ENCODE results near the gene SENP2.
"Not testable (repeated sequence)": the region's sequence is repeated elsewhere in the genome, so short reads cannot be mapped to it uniquely, and the experiment has no call there.

The SENP2 gene

DNA sequence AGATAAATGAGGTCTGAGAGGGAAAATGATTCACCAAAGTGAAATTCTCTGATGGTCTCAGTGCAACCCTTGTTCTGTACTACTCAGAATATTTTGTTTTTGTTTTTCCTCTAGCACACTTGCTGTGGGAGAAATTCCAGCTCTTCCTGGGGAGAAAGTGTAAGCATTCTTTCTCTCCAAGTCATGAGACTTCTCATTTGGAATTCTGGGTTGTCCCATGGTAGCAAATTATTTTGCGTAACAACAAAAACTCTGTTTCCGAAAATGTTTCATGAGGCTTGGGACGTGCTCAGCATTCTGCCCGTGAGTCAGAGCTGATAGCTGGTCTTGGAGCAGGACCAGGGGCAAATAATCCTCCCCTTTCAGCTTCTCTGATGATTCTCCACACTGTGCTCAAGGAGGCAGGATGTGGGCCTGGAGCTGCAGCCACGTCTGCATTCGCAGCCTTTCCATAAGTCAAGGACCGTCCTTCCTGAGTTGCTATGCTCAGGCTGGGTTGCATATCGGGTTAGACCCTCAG lies 70.3 kb downstream of the SENP2 start:
- H3K4me3 ChIP-seq (ENCODE audit: low read depth, low read length): no peak overlapping the region
- TF ChIP-seq, protein P1, sequence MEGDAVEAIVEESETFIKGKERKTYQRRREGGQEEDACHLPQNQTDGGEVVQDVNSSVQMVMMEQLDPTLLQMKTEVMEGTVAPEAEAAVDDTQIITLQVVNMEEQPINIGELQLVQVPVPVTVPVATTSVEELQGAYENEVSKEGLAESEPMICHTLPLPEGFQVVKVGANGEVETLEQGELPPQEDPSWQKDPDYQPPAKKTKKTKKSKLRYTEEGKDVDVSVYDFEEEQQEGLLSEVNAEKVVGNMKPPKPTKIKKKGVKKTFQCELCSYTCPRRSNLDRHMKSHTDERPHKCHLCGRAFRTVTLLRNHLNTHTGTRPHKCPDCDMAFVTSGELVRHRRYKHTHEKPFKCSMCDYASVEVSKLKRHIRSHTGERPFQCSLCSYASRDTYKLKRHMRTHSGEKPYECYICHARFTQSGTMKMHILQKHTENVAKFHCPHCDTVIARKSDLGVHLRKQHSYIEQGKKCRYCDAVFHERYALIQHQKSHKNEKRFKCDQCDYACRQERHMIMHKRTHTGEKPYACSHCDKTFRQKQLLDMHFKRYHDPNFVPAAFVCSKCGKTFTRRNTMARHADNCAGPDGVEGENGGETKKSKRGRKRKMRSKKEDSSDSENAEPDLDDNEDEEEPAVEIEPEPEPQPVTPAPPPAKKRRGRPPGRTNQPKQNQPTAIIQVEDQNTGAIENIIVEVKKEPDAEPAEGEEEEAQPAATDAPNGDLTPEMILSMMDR (IDR thresholded peaks at IDR 0.05; ENCODE audit: low read depth, low read length): no peak

DNA sequence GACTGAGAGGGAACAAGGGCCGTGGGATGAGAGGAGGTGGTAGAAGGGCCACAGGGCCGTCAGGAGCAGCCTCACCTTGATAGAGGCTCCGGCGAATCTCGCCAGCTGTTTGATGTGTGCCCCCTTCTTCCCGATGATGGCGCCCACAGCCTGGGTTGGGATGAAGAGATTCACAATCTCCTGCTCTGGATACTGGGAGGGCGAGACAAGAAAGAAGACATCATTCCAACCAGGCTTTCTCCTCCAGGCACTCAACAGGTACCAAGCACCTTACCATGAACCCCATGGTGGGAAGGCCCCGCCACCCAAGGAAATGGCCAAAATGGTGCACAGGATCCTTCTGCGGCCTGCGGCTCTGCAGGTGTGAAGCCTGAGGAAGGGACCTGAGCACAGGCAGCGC lies 71.1 kb downstream of the SENP2 start:
- TF ChIP-seq, protein P1 (IDR thresholded peaks at IDR 0.05; ENCODE audit: low read depth, low read length): no peak
- H3K4me3 ChIP-seq (ENCODE audit: low read depth, low read length): no peak overlapping the region

DNA sequence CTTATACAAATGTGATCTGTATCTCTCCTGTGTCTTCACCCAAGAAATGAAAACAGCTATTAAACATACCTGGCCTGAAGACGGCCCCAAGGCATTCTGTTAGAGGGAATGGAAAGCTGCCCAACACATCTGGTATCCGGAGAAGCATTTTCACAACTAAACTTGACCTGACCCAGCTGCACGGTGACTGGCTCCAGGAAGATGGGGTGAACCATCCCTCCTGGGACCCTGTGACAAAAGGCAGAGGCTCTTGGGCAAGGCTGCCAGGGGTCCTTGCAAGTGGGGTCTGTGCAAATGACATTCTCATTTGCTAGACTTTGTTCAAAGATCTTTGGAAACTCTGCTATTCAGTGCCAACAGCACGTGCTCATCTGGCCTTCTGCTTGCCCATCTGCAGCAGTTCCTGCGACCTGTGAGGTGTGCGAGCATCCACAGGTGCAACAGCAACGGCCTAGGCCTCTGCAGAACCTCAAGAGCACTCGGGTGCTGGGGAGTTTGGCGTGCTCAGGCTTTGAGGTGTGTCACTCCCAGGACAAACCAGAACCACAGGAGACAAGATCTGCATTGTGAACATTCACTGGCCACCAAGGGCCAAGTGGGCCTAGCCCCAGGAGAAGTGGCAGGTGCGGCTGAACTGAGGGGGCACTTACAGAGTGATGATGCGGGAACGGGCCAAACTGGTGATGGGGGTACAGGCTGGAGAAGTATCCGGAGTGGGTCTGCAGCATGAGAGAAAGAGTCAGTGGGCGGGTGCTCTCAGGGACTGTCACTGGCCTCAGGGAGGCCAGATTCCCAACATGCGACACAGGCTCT lies 71.8 kb downstream of the SENP2 start:
- TF ChIP-seq, protein P1 (IDR thresholded peaks at IDR 0.05; ENCODE audit: low read depth, low read length): no peak
- H3K4me3 ChIP-seq (ENCODE audit: low read depth, low read length): no peak overlapping the region

DNA sequence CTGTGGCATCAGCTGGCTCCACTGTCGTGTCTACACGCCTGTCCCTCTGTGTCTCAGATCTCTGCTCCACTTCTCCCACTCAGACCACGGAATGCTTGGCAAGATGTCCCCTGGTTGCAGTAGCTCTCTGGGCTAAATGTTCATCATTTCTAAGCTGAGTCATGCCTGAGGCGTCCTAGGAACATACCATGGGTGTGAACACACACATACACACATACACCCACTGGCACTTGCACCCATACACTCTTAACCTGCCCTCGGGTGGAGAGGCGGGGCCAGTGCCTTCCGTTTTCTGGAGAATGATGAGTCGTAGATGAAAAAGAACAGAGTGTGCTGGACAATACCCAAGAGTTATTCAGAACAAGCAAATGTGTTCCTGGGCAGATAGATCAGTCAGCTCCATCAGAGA lies 72.4 kb downstream of the SENP2 start:
- no peak overlapping the region for H3K4me3 ChIP-seq (ENCODE audit: low read depth, low read length)
- TF ChIP-seq, protein P1 (IDR thresholded peaks at IDR 0.05; ENCODE audit: low read depth, low read length): no peak

DNA sequence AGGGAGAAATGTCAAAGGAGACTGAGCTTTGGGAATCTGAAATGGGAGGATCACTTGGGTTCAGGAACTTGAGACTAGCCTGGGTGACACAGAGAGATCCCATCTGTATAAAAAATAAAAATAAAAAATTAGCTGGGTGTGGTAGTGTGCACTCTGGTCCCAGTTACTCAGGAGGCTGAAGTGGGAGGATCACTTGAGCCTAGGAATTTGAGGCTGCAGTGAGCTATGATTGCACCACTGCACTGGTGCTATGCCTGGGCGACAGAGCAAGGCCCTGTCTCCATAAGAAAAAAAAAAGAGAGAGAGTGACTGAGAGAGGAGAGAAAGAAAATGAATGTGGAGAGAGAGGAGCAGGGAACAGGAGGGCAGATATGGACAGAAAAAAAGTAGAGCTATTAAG lies 72.8 kb downstream of the SENP2 start:
- H3K4me3 ChIP-seq (ENCODE audit: low read depth, low read length): no peak overlapping the region
- TF ChIP-seq, protein P1 (IDR thresholded peaks at IDR 0.05; ENCODE audit: low read depth, low read length): no peak

DNA sequence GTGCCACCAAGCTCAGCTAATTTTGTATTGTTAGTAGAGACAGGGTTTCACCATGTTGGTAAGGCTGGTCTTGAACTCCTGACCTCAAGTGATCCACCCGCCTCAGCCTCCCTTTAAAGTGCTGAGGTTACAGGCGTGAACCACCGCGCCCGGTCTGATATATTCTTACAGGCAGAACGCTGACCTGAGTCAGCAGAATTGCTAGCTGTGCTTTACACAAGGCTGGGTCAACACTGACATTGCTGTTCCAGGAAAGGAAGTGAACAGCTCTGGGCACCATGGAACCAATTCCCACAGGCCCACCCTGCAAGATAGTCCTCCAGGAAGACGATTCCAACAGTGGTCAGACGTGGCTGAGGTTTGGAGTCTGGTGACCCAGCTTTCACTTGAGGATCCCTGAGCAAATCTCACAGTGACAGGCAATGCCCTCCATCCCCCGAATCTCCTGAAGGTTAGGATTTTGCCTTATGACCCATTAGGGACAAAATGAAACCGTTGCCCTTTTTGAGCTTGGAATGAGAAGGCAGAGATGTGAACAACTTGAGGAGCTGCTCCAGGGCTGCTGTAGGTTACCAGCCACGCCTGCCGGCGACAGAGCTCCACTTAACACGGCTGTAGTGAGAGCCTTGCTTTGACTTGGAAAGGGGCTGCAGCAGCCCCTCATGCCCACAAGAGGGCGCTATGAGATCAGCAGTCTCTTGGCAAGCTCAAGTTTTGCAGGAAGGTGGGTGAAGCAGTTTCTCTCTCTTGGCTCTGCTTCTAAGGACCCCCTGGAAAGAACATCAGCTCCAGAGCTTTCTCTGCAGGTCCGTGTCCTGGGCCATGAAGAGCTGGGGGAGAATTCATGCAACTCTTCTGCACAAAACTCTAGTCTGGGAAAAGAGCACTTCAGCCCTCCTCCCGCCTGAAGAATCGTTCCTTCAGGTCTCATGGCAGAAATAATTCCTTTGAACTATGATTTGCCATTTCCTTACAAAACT lies 74.1 kb downstream of the SENP2 start:
- no peak overlapping the region for H3K4me3 ChIP-seq (ENCODE audit: low read depth, low read length)
- TF ChIP-seq, protein P1 (IDR thresholded peaks at IDR 0.05; ENCODE audit: low read depth, low read length): peak; percentile 99

DNA sequence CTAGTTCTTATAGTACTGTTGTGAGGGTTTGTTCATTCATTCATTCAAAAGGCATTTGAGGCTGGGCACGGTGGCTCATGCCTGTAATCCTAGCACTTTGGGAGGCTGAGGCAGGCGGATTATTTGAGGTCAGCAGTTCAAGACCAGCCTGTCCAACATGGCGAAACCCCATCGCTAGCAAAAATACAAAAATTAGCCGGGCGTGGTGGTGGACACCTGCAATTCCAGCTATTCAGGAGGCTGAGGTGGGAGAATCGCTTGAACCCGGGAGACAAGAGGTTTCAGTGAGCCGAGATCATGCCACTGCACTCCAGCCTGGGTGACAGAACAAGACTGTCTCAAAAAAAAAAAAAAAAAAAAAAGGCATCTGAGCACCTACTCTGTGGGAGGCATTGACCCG lies 75.2 kb downstream of the SENP2 start:
- not testable (repeated sequence) for H3K4me3 ChIP-seq (ENCODE audit: low read depth, low read length)
